Measurements from ENCODE around the gene PRPF4.

The PRPF4 gene

DNA sequence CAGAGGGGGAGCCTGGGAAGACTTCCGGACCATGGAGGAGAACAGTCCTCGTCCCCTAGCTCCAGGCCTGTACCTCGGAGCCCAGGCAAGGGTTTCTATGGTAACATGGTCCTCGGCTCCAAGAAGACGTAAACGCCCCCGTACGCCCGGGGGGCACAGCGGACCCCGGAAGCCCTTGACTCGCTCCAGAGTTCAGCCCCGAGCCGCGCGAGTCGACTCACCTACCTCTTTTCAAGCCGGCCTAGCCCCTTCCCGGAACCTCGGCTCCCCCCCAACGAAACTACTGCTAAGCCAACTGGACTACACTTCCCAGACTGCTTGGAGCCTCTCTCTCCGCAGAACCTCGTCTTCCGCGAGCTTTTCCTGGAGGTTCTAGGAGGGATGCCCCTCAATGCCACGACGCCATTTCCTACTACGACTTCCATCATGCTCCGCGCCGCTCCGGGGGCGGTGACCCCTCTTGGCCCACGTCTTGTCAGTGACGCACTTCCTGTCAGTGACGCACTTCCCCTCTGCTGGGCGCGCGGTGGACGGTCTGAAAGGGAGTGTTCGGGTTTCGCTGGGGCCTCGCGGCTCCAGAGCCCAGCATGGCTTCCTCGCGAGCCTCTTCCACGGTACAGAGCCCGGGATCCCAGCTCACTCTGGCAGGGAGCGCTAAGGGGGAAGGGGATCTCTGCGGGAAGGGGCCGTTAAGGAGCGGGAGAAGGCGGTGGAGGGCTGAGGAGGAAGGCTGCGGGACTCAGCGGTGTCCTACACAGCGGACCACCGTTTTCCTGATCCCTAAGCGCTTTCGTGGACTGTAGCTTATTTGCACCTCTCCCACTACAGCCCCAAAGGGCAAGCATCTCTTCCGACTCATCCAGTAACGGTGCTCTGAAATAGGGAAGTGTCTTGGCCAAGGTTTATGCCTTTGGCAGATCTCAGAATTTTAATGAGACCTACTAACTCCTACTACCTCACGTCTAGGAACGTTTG is at the start of gene PRPF4, which contains the start of gene CDC26:
Gene PRPF4 (plus strand): TSS at position 502 of the 975 bp plus-strand sequence. CDS start 86 bp downstream, at position 588.
Gene CDC26 (minus strand): TSS at position 416 of the 975 bp plus-strand sequence. CDS start 3,065 bp downstream, outside the sequence.
- peak within 1 kb of the TSS; percentile 90 for H2AFZ ChIP-seq (ENCODE audit: low read depth, low read length)
- H3K36me3 ChIP-seq (ENCODE audit: insufficient read depth, low read length) = peaks cover 63% of the 10 kb centered on the region
- H3K79me2 ChIP-seq (ENCODE audit: insufficient read depth, low read length) = peaks cover 51% of the 10 kb centered on the region

DNA sequence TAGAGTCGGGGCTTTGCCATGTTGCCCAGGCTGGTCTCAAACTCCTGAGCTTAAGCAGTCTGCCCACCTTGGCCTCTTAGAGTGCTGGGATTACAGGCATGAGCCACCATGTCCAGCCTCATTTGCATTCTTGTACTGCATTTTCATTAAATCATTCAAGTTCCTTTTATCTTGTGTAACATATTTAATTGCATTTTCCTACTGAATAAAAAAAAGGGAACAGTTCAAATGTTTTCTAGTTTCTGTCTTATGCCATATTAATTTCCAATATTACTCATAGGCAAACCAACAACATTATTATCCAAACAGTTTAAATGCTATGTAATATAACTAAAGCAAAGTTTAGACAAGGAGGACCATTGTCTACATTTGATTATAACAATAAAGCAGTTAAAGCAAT is 48.0 kb upstream of the PRPF4 start:
- H3K79me2 ChIP-seq (ENCODE audit: insufficient read depth, low read length) = peaks cover 7% of the 10 kb centered on the region; the same call in 1 of the 2 replicates
- DNase-seq (no peak), ATAC-seq (ENCODE audit: insufficient read depth, low read depth) (no peak)
- H3K27me3 ChIP-seq (ENCODE audit: insufficient read depth, low read length, poor library complexity) = no peaks in the 10 kb centered on the region
- H3K9ac ChIP-seq (ENCODE audit: low read depth, low read length) = no peak overlapping the region
- H3K36me3 ChIP-seq (ENCODE audit: insufficient read depth, low read length) = no peaks in the 10 kb centered on the region
- peaks cover 21% of the 10 kb centered on the region for H3K4me1 ChIP-seq (ENCODE audit: insufficient read depth, low read length)
- TF ChIP-seq, protein P1, sequence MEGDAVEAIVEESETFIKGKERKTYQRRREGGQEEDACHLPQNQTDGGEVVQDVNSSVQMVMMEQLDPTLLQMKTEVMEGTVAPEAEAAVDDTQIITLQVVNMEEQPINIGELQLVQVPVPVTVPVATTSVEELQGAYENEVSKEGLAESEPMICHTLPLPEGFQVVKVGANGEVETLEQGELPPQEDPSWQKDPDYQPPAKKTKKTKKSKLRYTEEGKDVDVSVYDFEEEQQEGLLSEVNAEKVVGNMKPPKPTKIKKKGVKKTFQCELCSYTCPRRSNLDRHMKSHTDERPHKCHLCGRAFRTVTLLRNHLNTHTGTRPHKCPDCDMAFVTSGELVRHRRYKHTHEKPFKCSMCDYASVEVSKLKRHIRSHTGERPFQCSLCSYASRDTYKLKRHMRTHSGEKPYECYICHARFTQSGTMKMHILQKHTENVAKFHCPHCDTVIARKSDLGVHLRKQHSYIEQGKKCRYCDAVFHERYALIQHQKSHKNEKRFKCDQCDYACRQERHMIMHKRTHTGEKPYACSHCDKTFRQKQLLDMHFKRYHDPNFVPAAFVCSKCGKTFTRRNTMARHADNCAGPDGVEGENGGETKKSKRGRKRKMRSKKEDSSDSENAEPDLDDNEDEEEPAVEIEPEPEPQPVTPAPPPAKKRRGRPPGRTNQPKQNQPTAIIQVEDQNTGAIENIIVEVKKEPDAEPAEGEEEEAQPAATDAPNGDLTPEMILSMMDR (IDR thresholded peaks at IDR 0.05; ENCODE audit: borderline replicate concordance, extremely low read depth, low read length, poor library complexity, severe bottlenecking) = no peak
- TF ChIP-seq EZH2 (IDR thresholded peaks at IDR 0.05; ENCODE audit: borderline replicate concordance, low read depth, low read length, severe bottlenecking) = no peak
- no peak overlapping the region for H3K27ac ChIP-seq (ENCODE audit: low read length)
- H2AFZ ChIP-seq (ENCODE audit: low read depth, low read length) = no peak overlapping the region
- no peak overlapping the region for H3K4me2 ChIP-seq (ENCODE audit: insufficient read depth, low read length)
- no peak overlapping the region for H3K4me3 ChIP-seq (ENCODE audit: low read depth in 1 of 2, low read length in 2 of 2)
- no peaks in the 10 kb centered on the region for H4K20me1 ChIP-seq (ENCODE audit: insufficient read depth, low read length)
- no peaks in the 10 kb centered on the region for H3K9me3 ChIP-seq (ENCODE audit: insufficient read depth, low read length, severe bottlenecking)

More for the DNA sequence above, at the start of gene PRPF4, which contains the start of gene CDC26:
- Histone ChIP-seq H3K9ac (ENCODE audit: low read depth, low read length) (peak within 1 kb of the TSS; percentile 76), H3K27me3 (ENCODE audit: insufficient read depth, low read length, poor library complexity) (no peaks in the 10 kb centered on the region), H3K4me3 (ENCODE audit: low read depth in 1 of 2, low read length in 2 of 2) (peak within 1 kb of the TSS; percentile 64 to 83), H4K20me1 (ENCODE audit: insufficient read depth, low read length) (peaks cover 2% of the 10 kb centered on the region; the same call in 1 of the 2 replicates), H3K9me3 (ENCODE audit: insufficient read depth, low read length, severe bottlenecking) (no peaks in the 10 kb centered on the region), H3K4me1 (ENCODE audit: insufficient read depth, low read length) (peaks cover 40% of the 10 kb centered on the region), H3K27ac (ENCODE audit: low read length) (peak within 1 kb of the TSS; percentile 88), H3K4me2 (ENCODE audit: insufficient read depth, low read length) (peak within 1 kb of the TSS; percentile 97)
- TF ChIP-seq EZH2 (IDR thresholded peaks at IDR 0.05; ENCODE audit: borderline replicate concordance, low read depth, low read length, severe bottlenecking) = no peak
- TF ChIP-seq, protein P1 (IDR thresholded peaks at IDR 0.05; ENCODE audit: borderline replicate concordance, extremely low read depth, low read length, poor library complexity, severe bottlenecking) = no peak
- DNase-seq (peak; percentile 95), ATAC-seq (ENCODE audit: insufficient read depth, low read depth) (peak; percentile 89)

DNA sequence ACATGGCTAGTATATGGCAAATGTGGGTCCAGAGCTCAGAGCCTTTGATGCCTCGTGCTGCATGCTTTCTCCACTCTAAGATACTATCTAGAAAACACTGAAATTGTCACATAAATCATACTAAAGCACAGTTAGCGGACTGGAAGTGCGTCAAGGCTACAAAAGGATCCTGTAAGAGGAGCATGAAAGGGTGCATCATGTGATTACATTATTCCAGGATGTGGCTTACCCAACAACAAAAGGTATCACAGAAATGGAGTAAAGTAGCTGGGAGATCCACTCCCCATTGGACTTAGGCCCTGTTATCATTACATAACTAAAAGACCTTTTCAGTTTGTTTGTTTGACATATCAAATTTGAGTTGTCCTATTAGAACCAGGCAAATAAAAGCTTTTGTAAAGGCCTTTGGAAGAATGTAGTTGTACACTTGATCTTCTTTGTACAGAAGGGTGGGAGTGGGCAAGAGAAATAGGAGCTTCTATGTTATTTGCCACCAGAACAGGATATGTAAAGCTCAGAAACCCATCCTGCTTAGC is 47.3 kb upstream of the PRPF4 start:
- H3K9ac ChIP-seq (ENCODE audit: low read depth, low read length) = no peak overlapping the region
- H3K36me3 ChIP-seq (ENCODE audit: insufficient read depth, low read length) = no peaks in the 10 kb centered on the region
- H3K79me2 ChIP-seq (ENCODE audit: insufficient read depth, low read length) = peaks cover 2% of the 10 kb centered on the region; the same call in 1 of the 2 replicates
- no peaks in the 10 kb centered on the region for H3K9me3 ChIP-seq (ENCODE audit: insufficient read depth, low read length, severe bottlenecking)
- no peak overlapping the region for H3K27ac ChIP-seq (ENCODE audit: low read length)
- H3K27me3 ChIP-seq (ENCODE audit: insufficient read depth, low read length, poor library complexity) = no peaks in the 10 kb centered on the region
- H4K20me1 ChIP-seq (ENCODE audit: insufficient read depth, low read length) = no peaks in the 10 kb centered on the region
- no peak overlapping the region for H3K4me3 ChIP-seq (ENCODE audit: low read depth in 1 of 2, low read length in 2 of 2)
- DNase-seq (peak; percentile 16), ATAC-seq (ENCODE audit: insufficient read depth, low read depth) (peak; percentile 67)
- H3K4me1 ChIP-seq (ENCODE audit: insufficient read depth, low read length) = peaks cover 18% of the 10 kb centered on the region
- H2AFZ ChIP-seq (ENCODE audit: low read depth, low read length) = no peak overlapping the region
- H3K4me2 ChIP-seq (ENCODE audit: insufficient read depth, low read length) = no peak overlapping the region
- TF ChIP-seq, protein P1 (IDR thresholded peaks at IDR 0.05; ENCODE audit: borderline replicate concordance, extremely low read depth, low read length, poor library complexity, severe bottlenecking) = no peak
- no peak for TF ChIP-seq EZH2 (IDR thresholded peaks at IDR 0.05; ENCODE audit: borderline replicate concordance, low read depth, low read length, severe bottlenecking)

Data from DND-41 (cell line).